Measurements from ENCODE around the gene PPARA.
"Not testable (repeated sequence)": the region's sequence is repeated elsewhere in the genome, so short reads cannot be mapped to it uniquely, and the experiment has no call there.

The PPARA gene

DNA sequence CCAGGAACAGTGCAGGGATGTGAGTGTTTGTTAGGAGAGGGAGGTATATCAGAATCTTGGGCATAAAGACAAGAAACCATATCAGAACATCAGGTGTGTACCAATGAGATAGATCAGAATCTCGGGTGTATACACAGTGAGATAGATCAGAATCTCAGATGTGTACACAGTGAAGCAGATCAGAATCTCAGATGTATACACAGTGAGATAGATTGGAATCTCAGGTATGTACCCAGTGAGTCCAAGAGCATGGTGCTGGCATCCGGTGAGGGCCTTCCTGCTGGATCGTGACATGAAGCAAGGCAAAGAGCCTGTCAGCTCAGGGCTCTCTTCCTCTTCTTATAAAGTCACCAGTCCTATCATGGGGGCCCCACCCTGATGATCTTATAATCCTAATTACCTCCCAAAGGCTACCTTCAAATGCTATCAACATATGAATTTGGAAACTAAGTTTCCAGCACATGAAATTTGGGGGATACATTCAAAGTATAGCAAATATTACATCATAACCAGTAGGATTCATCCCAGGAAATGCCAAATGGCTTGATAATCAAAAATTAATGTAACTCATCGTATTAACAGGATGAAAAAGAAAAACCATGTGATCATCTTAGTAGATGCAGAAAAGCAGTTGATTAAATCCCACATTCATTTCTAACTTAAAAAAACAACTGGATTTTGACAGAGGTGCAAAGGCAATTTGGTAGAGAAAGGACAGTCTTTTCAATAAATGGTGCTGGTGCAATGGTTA lies 28.6 kb downstream of the PPARA start:
- no peak for DNase-seq

DNA sequence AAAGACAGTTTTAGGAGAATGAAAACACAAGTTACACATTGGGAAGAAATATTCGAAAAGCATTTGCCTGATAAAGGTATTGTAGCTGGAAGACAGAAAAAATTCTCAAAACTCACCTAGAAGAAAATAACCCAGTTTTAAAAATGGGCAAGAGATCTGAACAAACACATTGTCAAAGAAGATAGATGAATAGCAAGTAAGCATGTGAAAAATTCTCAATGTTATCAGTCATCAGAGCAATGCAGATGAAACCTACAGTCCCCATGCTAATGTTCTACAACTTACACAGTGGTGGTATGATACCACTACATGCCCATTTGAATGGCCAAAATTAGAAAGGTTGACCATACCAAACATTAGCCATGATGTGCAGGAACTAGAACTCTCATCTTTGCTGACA lies 29.4 kb downstream of the PPARA start:
- DNase-seq: no peak

GRCh38 chr22:46180370-46181137 lies 30.2 kb downstream of the PPARA start:
- no peak for DNase-seq

DNA sequence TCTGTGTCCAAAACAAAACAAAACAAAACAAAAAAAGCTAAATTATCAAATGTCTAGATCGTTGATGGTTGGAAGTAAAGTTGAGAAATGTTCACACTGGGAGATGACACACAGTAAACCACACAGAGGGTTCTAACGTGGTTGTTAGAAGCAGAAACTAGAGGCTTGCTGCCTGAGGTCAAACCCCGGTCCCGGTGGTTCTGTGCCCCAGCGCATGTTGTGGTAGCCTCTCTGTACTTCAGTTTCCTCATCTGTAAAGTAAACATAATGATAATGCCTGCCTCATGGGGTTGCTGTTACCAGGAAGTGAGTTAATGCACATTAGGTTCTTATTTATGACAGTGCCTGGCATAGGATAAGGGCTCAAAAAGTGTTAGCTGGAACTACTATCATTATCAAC lies 33.4 kb downstream of the PPARA start:
- no peak for DNase-seq

DNA sequence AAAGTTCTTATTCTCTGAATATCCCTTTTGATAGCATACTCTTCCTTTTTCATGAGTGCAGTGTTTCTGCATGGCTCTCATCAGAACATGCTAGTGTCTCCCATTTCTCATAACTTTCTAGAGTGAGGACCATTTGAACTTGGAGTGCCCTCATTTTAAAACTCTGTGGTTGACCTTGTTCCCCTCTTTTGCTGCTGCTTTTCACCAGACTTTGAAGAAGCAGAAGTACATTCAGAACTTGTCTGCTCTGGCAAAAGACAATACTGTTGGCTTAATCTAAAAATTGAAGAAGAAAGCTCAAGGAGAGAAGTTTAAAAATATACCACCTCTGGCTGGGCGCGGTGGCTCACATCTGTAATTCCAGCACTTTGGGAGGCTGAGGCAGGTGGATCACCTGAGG lies 35.0 kb downstream of the PPARA start:
- no peak for DNase-seq

- no peak for DNase-seq
Measured at GRCh38 chr22:46187862-46188261, 37.5 kb downstream of the PPARA start.

DNA sequence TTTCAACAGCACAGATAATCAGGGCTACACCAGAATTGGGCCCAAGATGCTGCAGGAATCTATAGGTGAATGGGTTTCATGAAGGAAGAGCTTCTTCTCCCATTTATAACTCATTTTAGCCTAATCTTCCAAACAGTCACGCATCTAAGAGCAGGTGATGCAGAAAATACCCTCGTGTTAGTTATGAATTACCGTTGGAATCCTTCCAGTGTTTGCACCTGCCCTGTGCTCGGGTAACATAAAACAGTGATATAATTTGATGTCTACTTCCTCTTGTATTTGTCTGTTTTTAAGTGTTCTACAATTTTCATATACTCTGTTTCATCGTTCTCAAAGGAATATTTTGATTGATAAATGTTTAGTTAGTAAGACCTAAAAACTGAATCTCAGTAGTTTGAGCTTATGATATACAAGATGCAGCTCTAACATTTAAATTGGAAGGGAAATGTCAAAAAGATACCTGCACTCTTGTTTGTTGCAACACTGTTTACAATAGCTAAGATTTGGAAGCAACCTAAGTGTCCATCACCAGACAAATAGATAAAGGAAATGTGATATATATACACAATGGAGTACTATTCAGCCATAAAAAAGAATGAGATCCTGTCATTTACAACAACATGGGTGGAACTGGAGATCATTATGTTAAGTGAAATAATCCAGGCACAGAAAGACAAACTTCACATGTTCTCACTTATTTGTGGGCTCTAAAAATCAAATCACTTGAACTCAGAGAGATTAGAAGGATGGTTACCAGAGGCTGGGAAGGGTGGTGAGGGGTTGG lies 42.1 kb downstream of the PPARA start:
- DNase-seq: no peak

DNA sequence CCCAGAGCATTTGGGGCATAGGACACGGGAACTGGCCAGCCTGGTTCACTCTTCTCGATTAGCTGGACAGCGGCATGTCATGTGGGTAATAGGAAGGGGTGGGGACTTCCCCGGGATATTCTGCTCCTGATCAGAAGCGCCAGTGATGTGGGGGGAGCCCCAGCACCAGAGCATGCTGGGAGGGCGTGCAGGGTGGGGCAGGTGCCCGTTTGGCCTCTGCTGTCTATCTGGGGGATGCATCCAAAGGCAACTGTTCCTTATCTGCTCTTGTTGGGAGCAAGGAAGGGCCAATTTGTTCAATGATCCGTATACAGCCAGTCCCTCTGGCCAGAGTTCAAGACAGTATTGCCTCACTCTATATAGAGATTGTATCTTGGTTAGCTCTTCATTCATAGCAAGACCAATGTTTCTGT lies 43.6 kb downstream of the PPARA start:
- DNase-seq: no peak

GRCh38 chr22:46195487-46196165 lies 45.3 kb downstream of the PPARA start:
- DNase-seq: no peak

DNA sequence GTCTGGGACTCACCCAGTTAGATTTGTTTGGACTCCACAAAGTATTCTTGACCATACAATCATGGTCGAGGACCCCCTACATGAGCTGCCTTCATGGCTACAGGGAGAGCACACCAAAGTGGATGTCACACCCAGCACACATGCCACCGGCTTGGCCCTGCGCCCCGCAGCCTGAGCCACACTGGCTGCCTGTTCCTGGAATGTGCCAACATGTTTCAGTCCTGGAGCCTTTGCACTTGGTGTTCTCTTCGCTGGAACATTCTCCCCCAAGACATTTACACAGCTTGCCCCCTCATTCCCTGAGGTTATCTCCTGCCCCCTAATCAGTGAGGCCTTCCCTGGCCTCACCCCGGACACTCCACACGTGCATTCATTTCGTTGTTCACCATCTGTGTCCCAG lies 46.0 kb downstream of the PPARA start:
- DNase-seq: no peak

- DNase-seq: no peak
Measured at GRCh38 chr22:46198274-46198673, 47.9 kb downstream of the PPARA start.

- not testable (repeated sequence) for DNase-seq
Measured at GRCh38 chr22:46198806-46199205, 48.5 kb downstream of the PPARA start.

DNA sequence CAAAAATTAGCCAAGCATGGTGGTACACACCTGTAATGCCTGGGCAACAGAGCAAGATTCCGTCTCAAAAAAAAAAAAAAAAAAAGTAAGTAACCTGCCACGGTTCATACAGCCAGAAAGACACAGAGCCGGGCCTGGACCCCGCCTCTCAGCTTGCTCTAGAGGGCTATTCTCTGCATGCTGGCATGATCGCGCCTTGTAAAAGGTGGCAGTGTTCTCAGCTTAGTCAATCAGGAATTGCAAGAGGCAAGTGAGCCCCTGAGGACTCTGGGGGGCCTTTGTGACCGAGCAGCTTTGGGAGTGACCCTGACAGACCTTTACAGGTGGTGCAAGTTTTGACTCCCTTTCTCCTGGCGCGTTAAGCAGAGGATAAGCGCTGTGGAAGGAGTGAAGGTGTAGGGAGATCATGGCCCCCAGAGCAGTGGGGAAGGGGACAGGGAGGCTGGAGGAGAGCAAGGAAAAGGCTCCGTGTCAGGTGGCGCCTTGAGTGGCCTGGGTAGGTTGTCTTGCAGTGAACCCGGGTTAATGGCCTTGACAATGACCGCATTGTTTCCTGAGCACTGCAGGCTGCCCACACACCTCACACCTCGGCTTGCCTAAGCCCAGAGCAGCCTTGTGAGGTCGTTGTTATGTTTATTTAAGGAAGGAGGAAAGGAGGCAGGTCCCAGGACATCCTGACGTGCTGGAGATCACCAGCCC lies 50.9 kb downstream of the PPARA start:
- DNase-seq: no peak

GRCh38 chr22:46202897-46203600 lies 52.7 kb downstream of the PPARA start:
- DNase-seq: no peak

DNA sequence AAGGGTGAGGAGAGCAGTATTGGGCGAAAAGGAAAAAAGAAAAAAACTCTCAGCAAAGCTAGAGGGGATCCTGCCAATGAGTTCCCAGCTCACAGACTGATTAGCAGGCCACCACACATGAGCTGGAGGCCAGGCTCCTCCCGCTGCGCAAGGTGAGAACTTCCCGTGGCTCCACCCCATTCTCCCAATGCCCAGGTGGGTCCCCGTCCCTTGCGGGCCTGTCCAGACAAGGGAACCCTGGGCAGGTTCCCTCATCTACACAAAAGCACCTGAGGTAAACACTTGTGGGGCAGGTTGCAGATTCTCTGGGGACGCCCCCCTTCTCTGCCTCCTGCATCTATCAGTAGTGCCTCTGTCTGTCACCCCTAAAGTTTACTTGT lies 53.3 kb downstream of the PPARA start:
- DNase-seq: no peak

- no peak for DNase-seq
Measured at GRCh38 chr22:46209262-46209661, 58.9 kb downstream of the PPARA start.

- DNase-seq: no peak
Measured at GRCh38 chr22:46212195-46212594, 61.9 kb downstream of the PPARA start.

DNA sequence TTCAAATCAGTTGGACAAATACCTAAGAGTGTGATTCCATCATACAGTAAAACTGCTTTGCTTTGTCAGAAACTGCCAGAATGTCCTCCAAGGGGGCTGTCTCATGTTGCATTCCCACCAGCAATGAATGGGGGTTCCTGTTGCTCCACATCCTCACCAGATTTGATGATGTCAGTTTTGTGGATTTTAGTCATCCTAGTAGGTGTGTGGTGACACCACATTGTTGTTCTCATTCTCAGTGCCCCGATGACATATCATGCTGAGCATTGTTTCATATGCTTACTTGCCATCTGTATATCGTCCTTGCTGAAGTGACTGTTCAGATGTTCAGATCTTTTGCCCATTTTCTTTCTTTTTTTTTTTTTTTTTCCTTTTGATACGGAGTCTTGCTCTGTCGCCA lies 62.7 kb downstream of the PPARA start:
- no peak for DNase-seq

GRCh38 chr22:46214149-46214548 lies 63.8 kb downstream of the PPARA start:
- DNase-seq: no peak

GRCh38 chr22:46214616-46215015 lies 64.3 kb downstream of the PPARA start:
- no peak for DNase-seq

DNA sequence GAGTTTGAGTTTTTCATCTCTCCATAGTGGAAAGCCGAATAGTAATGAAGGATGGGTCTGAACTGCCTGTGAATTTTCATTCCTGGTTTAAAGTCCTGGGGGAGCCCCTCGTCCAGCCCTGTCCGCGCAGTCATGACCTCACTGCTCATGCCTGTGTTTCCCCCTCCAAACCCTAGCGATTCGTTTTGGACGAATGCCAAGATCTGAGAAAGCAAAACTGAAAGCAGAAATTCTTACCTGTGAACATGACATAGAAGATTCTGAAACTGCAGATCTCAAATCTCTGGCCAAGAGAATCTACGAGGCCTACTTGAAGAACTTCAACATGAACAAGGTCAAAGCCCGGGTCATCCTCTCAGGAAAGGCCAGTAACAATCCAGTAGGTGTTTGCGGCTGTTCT lies 69.3 kb downstream of the PPARA start:
- no peak for DNase-seq

DNA sequence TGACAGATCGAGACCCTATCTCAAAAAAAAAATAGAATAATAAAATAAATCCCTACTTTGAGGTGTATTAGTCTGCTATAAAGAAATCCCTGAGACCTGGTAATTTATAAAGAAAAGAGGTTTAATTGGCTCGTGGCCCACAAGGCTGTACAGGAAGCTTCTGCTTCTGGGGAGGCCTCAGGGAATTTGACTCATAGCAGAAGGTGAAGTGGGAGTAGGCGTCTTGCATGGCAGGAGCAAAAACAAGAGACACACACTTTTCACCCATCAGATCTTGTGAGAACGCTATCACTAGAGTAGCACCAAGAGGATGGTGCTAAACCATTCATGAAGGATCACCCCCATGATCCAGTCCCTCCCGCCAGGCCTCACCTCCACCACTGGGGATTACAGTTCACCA lies 70.6 kb downstream of the PPARA start:
- no peak for DNase-seq
